Progenitor cell of endocrine pancreas (in vitro differentiated cells): ENCODE measurements around the gene LMNB1. TPM values are rescaled to one million over a fixed set of nuclear protein-coding genes. Genes with fewer than 3 reads are reported as not detected.

Experiments
- DNase-seq: peaks from one replicate; pipeline ENCODE4 v3.0.0; 2021; ENCODE audit warnings: low spot score; ENCODE audit not compliant: unreplicated experiment
- H3K27ac Mint-ChIP-seq: 2 replicates; pipeline ENCODE4 v1.8.0; 2021; ENCODE audit warnings: mild to moderate bottlenecking, moderate library complexity, mixed read lengths
- H3K27me3 Mint-ChIP-seq: 2 replicates; pipeline ENCODE4 v1.8.0; 2021; ENCODE audit warnings: mixed read lengths
- H3K36me3 Mint-ChIP-seq: 2 replicates; pipeline ENCODE4 v1.8.0; 2022; ENCODE audit warnings: mixed read lengths; ENCODE audit not compliant: insufficient read depth
- H3K4me1 Mint-ChIP-seq: 2 replicates; pipeline ENCODE4 v1.8.0; 2021; ENCODE audit warnings: low read depth, mixed read lengths
- H3K4me3 Mint-ChIP-seq: 2 replicates; pipeline ENCODE4 v1.8.0; 2021; ENCODE audit warnings: low read depth, mild to moderate bottlenecking, moderate library complexity, mixed read lengths
- H3K9me3 Mint-ChIP-seq: 2 replicates; pipeline ENCODE4 v1.8.0; 2021; ENCODE audit warnings: low read depth, mixed read lengths
- CTCF ChIP-seq: fragments of 200-600 bp; sonication (generic); IDR thresholded peaks from one replicate; pipeline ENCODE4 v1.5.0; 2021; ENCODE audit warnings: antibody characterized with exemption, mild to moderate bottlenecking; ENCODE audit not compliant: unreplicated experiment
- total RNA-seq: library from RNA; stranded (reverse); gene quantifications from 2 replicates; pipeline ENCODE4 v1.2.1, GENCODE V29; 2021

Gene LMNB1
- total RNA-seq, 1 donor from 2014 or later: 152 TPM

- peaks cover 37% of the 10 kb centered on the region for H3K36me3 Mint-ChIP-seq
- peak overlapping the region; percentile 24 for H3K27ac Mint-ChIP-seq
- no peaks in the 10 kb centered on the region for H3K27me3 Mint-ChIP-seq
These were observed 37.9 kb downstream of the LMNB1 start for GRCh38 chr5:126814721-126815404.

GRCh38 chr5:126816649-126817048 lies 39.7 kb downstream of the LMNB1 start:
- no peak overlapping the region for H3K27ac Mint-ChIP-seq
- no peaks in the 10 kb centered on the region for H3K27me3 Mint-ChIP-seq
- TF ChIP-seq CTCF: no peak
- H3K4me3 Mint-ChIP-seq: no peak overlapping the region
- H3K4me1 Mint-ChIP-seq: no peaks in the 10 kb centered on the region
- peaks cover 35% of the 10 kb centered on the region for H3K36me3 Mint-ChIP-seq
- no peak for DNase-seq
- H3K9me3 Mint-ChIP-seq: no peaks in the 10 kb centered on the region

More at GRCh38 chr5:126814721-126815404, 37.9 kb downstream of the LMNB1 start:
- Mint-ChIP-seq H3K9me3 (no peaks in the 10 kb centered on the region), H3K4me1 (no peaks in the 10 kb centered on the region), H3K4me3 (no peak overlapping the region)
- DNase-seq: no peak
- TF ChIP-seq CTCF: no peak

GRCh38 chr5:126818736-126819135 lies 41.8 kb downstream of the LMNB1 start:
- Mint-ChIP-seq H3K27ac (no peak overlapping the region), H3K9me3 (no peaks in the 10 kb centered on the region), H3K36me3 (peaks cover 30% of the 10 kb centered on the region), H3K4me3 (no peak overlapping the region), H3K27me3 (no peaks in the 10 kb centered on the region), H3K4me1 (no peaks in the 10 kb centered on the region)
- TF ChIP-seq CTCF: no peak
- no peak for DNase-seq

- no peak for TF ChIP-seq CTCF
- peaks cover 29% of the 10 kb centered on the region for H3K36me3 Mint-ChIP-seq
- no peaks in the 10 kb centered on the region for H3K9me3 Mint-ChIP-seq
- H3K4me1 Mint-ChIP-seq: no peaks in the 10 kb centered on the region
- DNase-seq: no peak
- no peak overlapping the region for H3K4me3 Mint-ChIP-seq
- no peaks in the 10 kb centered on the region for H3K27me3 Mint-ChIP-seq
- H3K27ac Mint-ChIP-seq: no peak overlapping the region
These were observed 42.3 kb downstream of the LMNB1 start for GRCh38 chr5:126819253-126819652.

- Mint-ChIP-seq H3K9me3 (no peaks in the 10 kb centered on the region), H3K4me1 (no peaks in the 10 kb centered on the region), H3K27me3 (no peaks in the 10 kb centered on the region), H3K4me3 (no peak overlapping the region), H3K27ac (peak overlapping the region; percentile 3), H3K36me3 (peaks cover 26% of the 10 kb centered on the region)
- no peak for DNase-seq
- TF ChIP-seq CTCF: no peak
These were observed 49.8 kb downstream of the LMNB1 start for GRCh38 chr5:126826619-126827215.
